T follicular helper cell (primary cell): ENCODE results near the gene OTUD1.
A peak's percentile ranks its signal among the peaks of the same experiment; 100 is the strongest.

Experiments used
- DNase-seq: peaks from one replicate; pipeline ENCODE4 v3.0.0-alpha.2; 2020; ENCODE audit warnings: low read depth

OTUD1 gene

GRCh38 chr10:23422003-23422411, 16.9 kb upstream of the OTUD1 start:
- DNase-seq = no peak

DNA sequence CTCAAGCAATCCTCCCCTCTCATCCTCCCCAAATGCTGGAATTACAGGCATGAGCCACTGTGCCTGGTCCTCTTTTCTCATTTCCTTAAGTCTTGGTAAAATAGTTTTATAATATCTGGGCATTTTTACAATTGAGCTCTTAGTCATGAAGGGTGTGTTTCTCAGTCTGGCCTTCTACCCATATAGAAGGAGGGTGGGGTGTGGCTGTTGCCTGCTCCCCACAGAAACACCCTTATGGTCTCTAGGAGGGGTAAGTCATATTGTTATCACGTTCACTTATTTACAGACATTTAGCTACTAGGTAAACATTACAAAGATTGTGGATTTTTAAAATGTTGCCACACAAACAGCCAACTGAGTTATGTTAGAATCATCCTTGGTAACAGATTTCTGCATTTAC, 6.7 kb upstream of the OTUD1 start:
- no peak for DNase-seq

DNA sequence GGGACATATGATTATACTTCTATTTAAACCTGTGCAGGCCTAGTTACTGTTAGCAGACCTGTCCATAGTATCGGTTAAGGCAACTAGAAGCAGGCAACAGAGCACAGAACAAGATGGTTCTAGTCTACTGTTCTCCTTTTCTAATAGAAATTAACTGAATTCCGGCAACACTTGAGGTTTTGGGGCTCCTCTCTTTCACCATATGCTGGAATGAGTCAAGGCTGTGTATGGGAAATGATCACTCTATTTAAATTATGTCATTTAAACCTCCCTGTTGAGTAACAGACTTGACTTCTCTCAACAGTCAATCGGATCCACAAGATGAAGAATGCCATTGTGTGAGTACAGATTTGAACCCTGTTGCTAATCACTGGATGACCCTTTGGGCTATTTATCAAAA, 6.2 kb upstream of the OTUD1 start:
- DNase-seq = no peak

GRCh38 chr10:23433701-23434100, 5.2 kb upstream of the OTUD1 start:
- DNase-seq = no peak

GRCh38 chr10:23435378-23435777, 3.5 kb upstream of the OTUD1 start:
- DNase-seq = no peak

DNA sequence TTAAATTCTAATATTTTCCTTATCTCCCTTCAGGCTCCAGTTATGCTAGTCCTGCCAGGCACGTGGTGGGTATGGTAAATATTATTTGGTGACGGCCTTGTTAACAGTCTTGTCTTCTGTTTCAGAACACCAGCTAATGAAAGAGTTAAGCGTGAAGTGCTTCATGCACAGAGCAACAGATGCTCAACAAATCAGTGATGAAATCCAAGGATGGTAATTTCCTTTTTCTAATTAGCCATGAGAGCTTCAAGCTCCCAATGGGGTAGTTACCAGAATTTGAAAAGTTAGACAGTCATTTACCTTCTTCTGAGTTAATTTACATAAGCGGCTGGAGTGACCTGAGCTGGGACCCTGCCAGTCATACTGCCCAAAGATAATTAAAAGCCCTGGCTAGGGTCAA, 1.9 kb upstream of the OTUD1 start:
- DNase-seq = no peak

- DNase-seq = no peak
Measured at GRCh38 chr10:23437963-23438546, 820 bp upstream of the OTUD1 start.

- DNase-seq = no peak
Measured at GRCh38 chr10:23439452-23439960, 631 bp downstream of the OTUD1 start.

- DNase-seq = peak; percentile 1
Measured at GRCh38 chr10:23439961-23440889, 1.4 kb downstream of the OTUD1 start.

GRCh38 chr10:23441251-23441650, 2.4 kb downstream of the OTUD1 start:
- DNase-seq = no peak

- DNase-seq = no peak
Measured at GRCh38 chr10:23442936-23443335, 4.1 kb downstream of the OTUD1 start.

GRCh38 chr10:23445591-23445990, 6.7 kb downstream of the OTUD1 start:
- DNase-seq = no peak

GRCh38 chr10:23448323-23448722, 9.4 kb downstream of the OTUD1 start:
- DNase-seq = no peak

GRCh38 chr10:23448802-23449570, 10.1 kb downstream of the OTUD1 start:
- no peak for DNase-seq

DNA sequence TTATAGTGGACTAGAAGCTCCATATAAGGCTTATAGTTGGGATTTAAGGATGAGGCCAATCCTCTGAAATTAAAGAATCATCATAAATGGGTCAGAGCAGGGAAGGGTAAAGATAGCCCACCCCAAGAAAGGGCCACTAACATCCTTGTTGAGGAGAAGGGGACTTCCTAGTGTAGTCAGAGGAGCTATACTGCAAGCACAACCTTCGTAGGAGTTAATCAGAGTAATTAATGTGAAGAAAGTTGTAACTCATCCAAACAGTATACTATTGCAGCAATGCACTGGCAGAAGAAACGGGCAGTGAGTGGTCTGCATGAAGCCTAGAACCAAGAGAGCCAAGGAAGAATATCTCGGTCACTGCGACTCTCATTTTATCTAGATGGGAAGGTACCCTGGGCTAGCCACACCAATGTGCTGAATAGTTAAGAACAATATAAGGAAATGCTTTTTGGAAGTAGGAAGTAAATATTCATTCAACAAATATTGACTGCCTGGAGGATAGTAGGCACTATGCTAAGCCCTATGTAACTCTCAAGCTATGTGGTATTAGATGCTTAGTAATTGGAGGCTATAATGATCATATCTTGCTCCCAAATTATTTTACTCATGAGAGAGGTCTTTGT, 13.3 kb downstream of the OTUD1 start:
- DNase-seq = no peak

DNA sequence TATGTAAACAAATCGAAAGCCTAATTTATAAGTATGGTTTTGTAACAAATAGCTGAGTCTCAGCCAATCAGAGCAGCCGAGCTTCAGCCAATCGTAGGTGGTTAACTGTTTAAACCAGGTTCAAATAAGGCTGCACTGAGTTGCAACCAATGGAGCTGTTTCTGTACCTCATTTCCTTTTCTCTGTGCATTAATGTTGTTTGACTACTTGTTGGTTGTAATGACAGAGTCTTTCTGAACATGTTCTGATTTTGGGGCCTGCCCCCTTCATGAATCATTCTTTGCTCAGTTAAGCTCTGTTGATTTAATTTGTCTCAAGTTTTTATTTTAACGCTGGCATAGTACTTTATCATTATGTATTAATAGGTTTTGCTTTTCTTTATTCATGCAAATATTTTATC, 14.6 kb downstream of the OTUD1 start:
- DNase-seq = no peak

GRCh38 chr10:23457632-23458417, 18.9 kb downstream of the OTUD1 start:
- no peak for DNase-seq

- no peak for DNase-seq
Measured at GRCh38 chr10:23459308-23459939, 20.5 kb downstream of the OTUD1 start.

GRCh38 chr10:23461557-23461956, 22.7 kb downstream of the OTUD1 start:
- no peak for DNase-seq

DNA sequence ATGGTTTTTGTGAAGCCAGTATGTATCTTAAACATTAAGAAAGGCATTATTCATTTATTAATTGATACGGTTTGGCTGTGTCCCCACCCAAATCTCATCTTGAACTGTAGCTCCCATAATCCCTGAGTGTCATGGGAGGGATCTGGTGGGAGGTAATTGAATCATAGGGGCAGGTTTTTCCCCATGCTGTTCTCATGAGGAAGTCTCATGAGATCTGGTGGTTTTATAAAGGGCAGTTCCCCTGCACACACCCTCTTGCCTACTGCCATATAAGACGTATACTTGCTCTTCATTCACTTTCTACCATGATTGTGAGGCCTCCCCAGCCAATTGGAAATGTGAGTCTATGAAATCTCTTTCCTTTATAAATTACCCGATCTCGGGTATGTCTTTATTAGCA, 28.1 kb downstream of the OTUD1 start:
- no peak for DNase-seq

DNA sequence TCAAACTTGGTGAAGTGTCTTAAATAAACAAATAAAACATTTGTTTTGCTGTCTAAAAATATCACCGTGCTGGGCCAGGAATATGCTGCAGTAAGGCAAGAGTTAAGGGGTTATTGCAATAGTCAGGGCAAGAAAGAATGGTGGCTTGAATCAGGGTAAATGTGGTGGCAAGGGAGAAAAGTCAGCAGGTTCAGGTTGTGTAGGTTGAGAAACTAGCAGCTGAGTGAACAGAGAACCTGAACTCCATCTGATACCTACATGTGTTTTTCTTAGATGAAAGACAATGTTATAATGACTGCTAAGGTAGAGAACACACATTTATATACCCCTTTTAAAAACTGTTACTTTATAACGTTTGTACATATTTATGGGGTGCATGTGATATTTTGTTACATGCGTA, 28.7 kb downstream of the OTUD1 start:
- no peak for DNase-seq
